ENCODE data around the gene TBC1D9. TPM values are rescaled to one million over a fixed set of nuclear protein-coding genes. Genes with fewer than 3 reads are reported as not detected.

TBC1D9 gene
- total RNA-seq, 1 experiment from 2014 or later = 21.7 TPM

DNA sequence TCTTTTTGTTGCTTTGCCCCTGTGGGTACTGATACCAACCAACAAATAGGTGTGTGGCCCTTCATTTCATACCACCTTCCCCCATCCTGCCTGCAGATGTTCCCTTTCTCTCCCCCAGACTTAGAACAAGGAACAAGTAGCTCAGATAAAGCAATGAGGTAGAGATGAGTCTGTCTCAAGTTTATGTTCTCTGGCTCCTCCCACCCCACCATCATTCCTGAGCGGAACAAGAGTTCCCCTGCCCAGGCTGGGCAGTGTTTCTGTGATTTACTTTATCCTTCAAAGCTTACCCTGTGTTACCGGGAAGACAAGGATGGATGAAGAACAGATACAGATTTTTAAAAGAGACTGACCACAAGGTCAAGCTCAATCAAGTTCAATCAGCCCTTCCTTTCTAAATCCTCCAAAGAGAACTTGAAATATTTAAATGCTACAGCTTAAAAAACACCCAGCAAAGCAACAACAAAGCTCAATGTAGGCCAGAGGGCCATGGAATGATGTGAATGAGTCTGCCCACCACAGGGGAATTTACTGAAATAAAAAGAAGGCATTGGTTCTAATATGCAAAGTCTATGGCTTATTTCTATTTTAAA, 107.4 kb downstream of the TBC1D9 start:
- Histone ChIP-seq H3K9me3 (ENCODE audit: control insufficient read depth, insufficient read depth, low read depth, low read length) (no peaks in the 10 kb centered on the region), H3K27me3 (ENCODE audit: control insufficient read depth, insufficient read depth, low read length) (no peaks in the 10 kb centered on the region), H3K4me1 (ENCODE audit: control insufficient read depth, insufficient read depth, low read length) (no peaks in the 10 kb centered on the region), H3K27ac (ENCODE audit: low read length) (no peak overlapping the region), H3K4me3 (ENCODE audit: low read depth in 2 of 2, low read length in 2 of 2) (no peak overlapping the region), H3K36me3 (ENCODE audit: control insufficient read depth, insufficient read depth, low read length) (no peaks in the 10 kb centered on the region)
- in situ Hi-C loops (cut with HindIII; ENCODE audit: low pct_unique_long_range_greater_than_20kb, low sequenced_read_pairs) (no loop called here), intact Hi-C loops (cut with micrococcal nuclease; ENCODE audit: unreplicated experiment) (no loop called here)
- ATAC-seq = no peak
- ChIA-PET CTCF (no interaction called here), POLR2A (no interaction called here)
- TF ChIP-seq TCF7L2 (IDR thresholded peaks at IDR 0.05; ENCODE audit: low read depth, low read length) (no peak), SIN3A (IDR thresholded peaks at IDR 0.05; ENCODE audit: borderline replicate concordance, insufficient read depth, low read depth, low read length) (no peak), POLR2AphosphoS5 (IDR thresholded peaks at IDR 0.05; ENCODE audit: low read depth, low read length) (no peak), CTCF (IDR thresholded peaks at IDR 0.05) (no peak), REST (IDR thresholded peaks at IDR 0.05; ENCODE audit: insufficient read depth in 1 of 2, low read depth in 2 of 2, low read length in 1 of 2) (no peak)
- BruUV-seq (replicated peaks) = no TSS peak
- no peak for DNase-seq (ENCODE audit: low read depth, low spot score)

DNA sequence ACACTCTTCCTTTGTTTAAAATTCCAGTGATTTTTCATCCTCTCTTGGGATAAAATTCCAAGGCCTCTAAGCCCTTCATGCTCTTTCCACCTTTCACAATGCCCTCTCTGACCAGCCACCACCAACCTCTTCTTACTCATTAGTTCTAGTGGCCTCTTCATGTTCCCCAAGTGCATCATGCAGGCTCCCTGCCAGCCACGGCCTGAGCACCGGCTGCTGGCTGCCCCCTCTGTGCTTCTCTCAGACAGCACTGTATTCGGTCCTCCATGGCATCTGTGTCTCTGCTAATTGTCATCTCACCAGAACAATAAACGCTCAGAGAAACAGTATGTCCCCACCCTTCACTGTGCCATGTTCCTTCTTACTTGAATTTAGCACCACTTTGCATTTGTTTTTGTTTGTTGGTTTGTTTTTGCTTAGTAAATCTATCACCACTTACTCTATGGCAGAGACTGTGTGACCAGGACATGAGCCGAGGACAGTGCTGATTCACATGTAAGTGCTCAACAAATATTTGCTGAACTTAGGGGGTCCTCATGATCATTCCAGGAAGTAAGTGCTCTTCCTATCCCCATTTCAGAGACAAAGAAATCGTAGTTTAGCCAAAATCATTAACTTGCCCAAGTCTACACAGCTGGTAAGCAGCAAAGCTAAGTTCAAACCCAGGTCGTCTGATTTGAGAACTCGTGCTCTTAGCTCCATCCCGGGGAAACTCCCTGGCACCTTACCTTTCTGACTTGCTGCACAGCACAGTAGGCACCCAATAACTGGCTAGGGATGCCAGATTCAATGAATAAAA, 110.4 kb downstream of the TBC1D9 start:
- CTCF ChIA-PET = no interaction called here
- Histone ChIP-seq H3K4me1 (ENCODE audit: control insufficient read depth, insufficient read depth, low read length) (no peaks in the 10 kb centered on the region), H3K27ac (ENCODE audit: low read length) (no peak overlapping the region), H3K27me3 (ENCODE audit: control insufficient read depth, insufficient read depth, low read length) (no peaks in the 10 kb centered on the region), H3K4me3 (ENCODE audit: low read depth in 2 of 2, low read length in 2 of 2) (no peak overlapping the region), H3K9me3 (ENCODE audit: control insufficient read depth, insufficient read depth, low read depth, low read length) (no peaks in the 10 kb centered on the region), H3K36me3 (ENCODE audit: control insufficient read depth, insufficient read depth, low read length) (no peaks in the 10 kb centered on the region)
- in situ Hi-C loops (cut with HindIII; ENCODE audit: low pct_unique_long_range_greater_than_20kb, low sequenced_read_pairs) = no loop called here
- intact Hi-C loops (cut with micrococcal nuclease; ENCODE audit: unreplicated experiment) = no loop called here
- ATAC-seq = no peak
- POLR2A ChIA-PET = no interaction called here
- DNase-seq (ENCODE audit: low read depth, low spot score) = no peak
- no peak for TF ChIP-seq REST (IDR thresholded peaks at IDR 0.05; ENCODE audit: insufficient read depth in 1 of 2, low read depth in 2 of 2, low read length in 1 of 2)
- TF ChIP-seq CTCF (IDR thresholded peaks at IDR 0.05) = no peak
- TF ChIP-seq TCF7L2 (IDR thresholded peaks at IDR 0.05; ENCODE audit: low read depth, low read length) = no peak
- no peak for TF ChIP-seq SIN3A (IDR thresholded peaks at IDR 0.05; ENCODE audit: borderline replicate concordance, insufficient read depth, low read depth, low read length)
- no peak for TF ChIP-seq POLR2AphosphoS5 (IDR thresholded peaks at IDR 0.05; ENCODE audit: low read depth, low read length)
- BruUV-seq (replicated peaks) = no TSS peak
